K562 (cell line): ENCODE measurements around the gene MED22. TPM values are rescaled to one million over a fixed set of nuclear protein-coding genes. Genes with fewer than 3 reads are reported as not detected.
A peak's percentile ranks its signal among the peaks of the same experiment; 100 is the strongest.

Experiments
- ATAC-seq: fragments of 200-7000 bp; cut with Tn5 transposase; 3 replicates; pipeline ENCODE4 v1.9.1; 2020; ENCODE audit warnings: moderate library complexity
- BruUV-seq: library from RNA; stranded (reverse); fragments of 400-500 nt; replicated peaks from 2 replicates; lab custom pipeline; 2021; lab: Mats Ljungman, UMichigan
- CTCF ChIA-PET: fragments of 300-600 bp; formaldehyde crosslinking; extraction: SDS; loops from one replicate; lab custom pipeline; 2021; ENCODE audit warnings: low intra/inter-chr PET ratio; lab: Yijun Ruan, JAX
- POLR2A ChIA-PET: fragments of 300-600, 350-650 bp; sonication (Branson Sonifier 250); formaldehyde crosslinking; extraction: SDS; loops from one replicate; lab custom pipeline; 2021; ENCODE audit warnings: antibody characterized with exemption, inconsistent platforms; lab: Yijun Ruan, JAX
- DNase-seq, 4 experiments: peaks; one replicate each; pipeline versions ENCODE4 v3.0.0 to v3.0.0-alpha.2; 2011 to 2018; ENCODE audit warnings: low spot score in 3 of 4, mixed read lengths in 3 of 4; ENCODE audit errors: extremely low read depth in 1 of 4
- FAIRE-seq: peaks from 2 replicates; lab custom pipeline; 2011; peaks lifted over from hg19 to GRCh38; lab: Jason Lieb, UNC
- H2AFZ ChIP-seq: 2 replicates; pipeline ENCODE4 v1.6.0; 2011; ENCODE audit warnings: low read depth, low read length, control low read depth, inconsistent platforms
- H3K27ac ChIP-seq: fragments of 200-600 bp; 3 replicates; pipeline ENCODE4 v1.8.0; 2011; ENCODE audit warnings: low read depth, mild to moderate bottlenecking, control low read depth, inconsistent platforms, low read length, moderate library complexity, mixed read lengths; ENCODE audit errors: extremely low read depth
- H3K27me3 ChIP-seq, 2 experiments: fragments of 300-600 bp in 1 of 2; 2 replicates in 1 of 2; 3 replicates in 1 of 2; pipeline versions ENCODE4 v1.6.0 to v1.8.0; 2011; ENCODE audit warnings: inconsistent platforms in 2 of 2, low read length in 2 of 2, mild to moderate bottlenecking in 1 of 2, mixed read lengths in 1 of 2, moderate library complexity in 1 of 2; ENCODE audit not compliant: control insufficient read depth in 2 of 2, insufficient read depth in 2 of 2
- H3K36me3 ChIP-seq: fragments of 300-600 bp; 3 replicates; pipeline ENCODE4 v1.8.0; 2011; ENCODE audit warnings: mild to moderate bottlenecking, low read length, inconsistent platforms; ENCODE audit not compliant: control insufficient read depth, insufficient read depth
- H3K4me1 ChIP-seq, 2 experiments: fragments of 200-600 bp in 1 of 2; replicated peaks in 1 of 2; 2 replicates in 1 of 2; 3 replicates in 1 of 2; pipeline versions ENCODE4 v1.5.1 to v1.8.0; 2011; ENCODE audit warnings: inconsistent platforms in 2 of 2, low read length in 2 of 2, mild to moderate bottlenecking in 1 of 2, mixed read lengths in 1 of 2, moderate library complexity in 1 of 2; ENCODE audit not compliant: control insufficient read depth in 2 of 2, insufficient read depth in 2 of 2
- H3K4me2 ChIP-seq: 2 replicates; pipeline ENCODE4 v1.6.1; 2011; ENCODE audit warnings: low read length, control low read depth, inconsistent platforms, mixed read lengths; ENCODE audit not compliant: insufficient read depth
- H3K4me3 ChIP-seq: fragments of 200-600 bp; sonication (generic), shearing (Covaris generic); 2 replicates; pipeline ENCODE4 v1.5.1; 2016; ENCODE audit warnings: control low read depth, inconsistent platforms
- H3K79me2 ChIP-seq: fragments of 200-600 bp; 3 replicates; pipeline ENCODE4 v1.8.0; 2011; ENCODE audit warnings: low read length, inconsistent platforms; ENCODE audit not compliant: control insufficient read depth, insufficient read depth
- H3K9ac ChIP-seq, 2 experiments: 2 replicates each; pipeline versions ENCODE4 v1.6.0 to v1.6.1; 2011; ENCODE audit warnings: low read depth in 2 of 2, low read length in 2 of 2, control low read depth in 1 of 2, inconsistent platforms in 1 of 2, mild to moderate bottlenecking in 1 of 2, mixed read lengths in 1 of 2; ENCODE audit not compliant: insufficient read depth in 1 of 2
- H3K9me1 ChIP-seq: one replicate; pipeline ENCODE4 v1.6.0; 2011; ENCODE audit warnings: inconsistent platforms, mild to moderate bottlenecking, low read length, moderate library complexity; ENCODE audit not compliant: control insufficient read depth, insufficient read depth
- H3K9me3 ChIP-seq: replicated peaks from 2 replicates; pipeline ENCODE4 v1.5.1; 2011; ENCODE audit warnings: low read depth, low read length, inconsistent platforms; ENCODE audit not compliant: control insufficient read depth, insufficient read depth
- H4K20me1 ChIP-seq: replicated peaks from 2 replicates; pipeline ENCODE4 v1.6.1; 2011; ENCODE audit warnings: low read length, inconsistent platforms, mixed read lengths; ENCODE audit not compliant: control insufficient read depth, insufficient read depth
- ARID2 ChIP-seq: fragments of 450-650 bp; IDR thresholded peaks from 2 replicates; pipeline ENCODE4 v1.6.1; 2017; ENCODE audit warnings: antibody characterized with exemption, mild to moderate bottlenecking
- CBFB ChIP-seq: sonication (generic); formaldehyde crosslinking; IDR thresholded peaks from 2 replicates; pipeline ENCODE4 v1.4.0; 2020; ENCODE audit warnings: mild to moderate bottlenecking, missing genetic modification reagents
- DMBX1 ChIP-seq: fragments of 250-450 bp; sonication (Bioruptor Pico); IDR thresholded peaks from 2 replicates; pipeline ENCODE4 v1.8.0; 2022; ENCODE audit warnings: inconsistent platforms, mild to moderate bottlenecking, moderate library complexity, borderline replicate concordance
- EGR1 ChIP-seq: fragments of 450-650 bp; conservative IDR thresholded peaks from 2 replicates; pipeline ENCODE4 v1.6.1; 2017; ENCODE audit warnings: mild to moderate bottlenecking
- HMG20B ChIP-seq: fragments of 250-450 bp; sonication (Bioruptor Pico); IDR thresholded peaks from 2 replicates; pipeline ENCODE4 v1.5.0; 2021; ENCODE audit warnings: mild to moderate bottlenecking
- LARP7 ChIP-seq: fragments of 450-650 bp; IDR thresholded peaks from 2 replicates; pipeline ENCODE4 v1.6.1; 2016
- MAZ ChIP-seq, 2 experiments: fragments of 450-650 bp in 1 of 2; sonication (generic) in 1 of 2; formaldehyde crosslinking; IDR thresholded peaks in 1 of 2; conservative IDR thresholded peaks in 1 of 2; 2 replicates each; pipeline versions ENCODE4 v1.4.0 to v1.5.0; 2020; ENCODE audit warnings: mild to moderate bottlenecking in 1 of 2, missing genetic modification reagents in 1 of 2
- RB1 ChIP-seq: fragments of 450-650 bp; IDR thresholded peaks from 2 replicates; pipeline ENCODE4 v1.6.1; 2017; ENCODE audit warnings: low read depth, mild to moderate bottlenecking
- STAG1 ChIP-seq: sonication (generic); formaldehyde crosslinking; IDR thresholded peaks from 2 replicates; pipeline ENCODE4 v1.5.0; 2020; ENCODE audit warnings: missing genetic modification reagents, borderline replicate concordance
- ZNF354B ChIP-seq: fragments of 250-450 bp; sonication (Bioruptor Pico); IDR thresholded peaks from 2 replicates; pipeline ENCODE4 v1.4.0; 2020
- ZNF586 ChIP-seq: fragments of 450-650 bp; formaldehyde crosslinking; conservative IDR thresholded peaks from 2 replicates; pipeline ENCODE4 v1.4.0; 2020; ENCODE audit warnings: mild to moderate bottlenecking, moderate library complexity
- ZNF707 ChIP-seq: fragments of 250-450 bp; sonication (Bioruptor Pico); conservative IDR thresholded peaks from 2 replicates; pipeline ENCODE4 v1.8.0; 2022; ENCODE audit warnings: inconsistent platforms, mild to moderate bottlenecking, moderate library complexity
- WGBS: fragments of 100-300 bp; shearing (Covaris generic); methylation state at CpG from one replicate; pipeline ENCODE4 v1.1.6; 2016; ENCODE audit warnings: low coverage, mixed read lengths; ENCODE audit not compliant: insufficient coverage; ENCODE audit errors: missing lambda C conversion rate; 5-methylcytosine and 5-hydroxymethylcytosine counted together
- in situ Hi-C: fragments of 300-500 bp; cut with MboI; formaldehyde crosslinking; loops from 4 replicates; pipeline ENCODE4 v1.15.0; 2018; ENCODE audit warnings: inconsistent platforms, mixed read lengths
- intact Hi-C: fragments of 100-400 bp; cut with micrococcal nuclease; formaldehyde crosslinking; loops from 2 replicates; pipeline ENCODE4 v1.14.2; 2022
- polyA plus RNA-seq, 8 experiments: library from polyadenylated mRNA; depleted of rRNA in 4 of 8; stranded (reverse) in 5 of 8; unstranded in 3 of 8; fragments of >200 nt; fragmentation: Nextera tagmentation in 2 of 8; fragmentation: Illumina TruSeq in 1 of 8; extraction: Ambion mirVana in 2 of 8; extraction: Trizol in 1 of 8; gene quantifications; 2 replicates each; pipeline versions ENCODE4 v1.2.1 to v1.2.3, GENCODE V29; 2011 to 2014; ENCODE audit warnings: inconsistent platforms in 1 of 8, missing spikeins in 1 of 8
- total RNA-seq, 7 experiments: library from RNA; depleted of rRNA in 6 of 7; stranded (reverse); fragments of >200 nt in 6 of 7; fragmentation: Illumina TruSeq in 2 of 7; extraction: Trizol in 2 of 7; gene quantifications; 2 replicates each; pipeline versions ENCODE4 v1.2.1 to v1.2.3, GENCODE V29; 2011 to 2021; ENCODE audit warnings: low replicate concordance in 1 of 7
- TF ChIP-seq, protein P1 (sequence below): IDR thresholded peaks from 2 replicates; pipeline ENCODE4 v1.6.1; 2014; ENCODE audit warnings: antibody characterized with exemption
- TF ChIP-seq, protein P2 (sequence below): fragments of 250-450 bp; sonication (Bioruptor Pico); IDR thresholded peaks from 2 replicates; pipeline ENCODE4 v1.5.0; 2021; ENCODE audit warnings: mild to moderate bottlenecking, borderline replicate concordance

The MED22 gene
- total and polyA plus RNA-seq, 9 of the 15 experiments (the other 6 are each of a cell fraction or from before 2014, with no cell fraction given): 0.73 to 35.6 (median 22.3) TPM

DNA sequence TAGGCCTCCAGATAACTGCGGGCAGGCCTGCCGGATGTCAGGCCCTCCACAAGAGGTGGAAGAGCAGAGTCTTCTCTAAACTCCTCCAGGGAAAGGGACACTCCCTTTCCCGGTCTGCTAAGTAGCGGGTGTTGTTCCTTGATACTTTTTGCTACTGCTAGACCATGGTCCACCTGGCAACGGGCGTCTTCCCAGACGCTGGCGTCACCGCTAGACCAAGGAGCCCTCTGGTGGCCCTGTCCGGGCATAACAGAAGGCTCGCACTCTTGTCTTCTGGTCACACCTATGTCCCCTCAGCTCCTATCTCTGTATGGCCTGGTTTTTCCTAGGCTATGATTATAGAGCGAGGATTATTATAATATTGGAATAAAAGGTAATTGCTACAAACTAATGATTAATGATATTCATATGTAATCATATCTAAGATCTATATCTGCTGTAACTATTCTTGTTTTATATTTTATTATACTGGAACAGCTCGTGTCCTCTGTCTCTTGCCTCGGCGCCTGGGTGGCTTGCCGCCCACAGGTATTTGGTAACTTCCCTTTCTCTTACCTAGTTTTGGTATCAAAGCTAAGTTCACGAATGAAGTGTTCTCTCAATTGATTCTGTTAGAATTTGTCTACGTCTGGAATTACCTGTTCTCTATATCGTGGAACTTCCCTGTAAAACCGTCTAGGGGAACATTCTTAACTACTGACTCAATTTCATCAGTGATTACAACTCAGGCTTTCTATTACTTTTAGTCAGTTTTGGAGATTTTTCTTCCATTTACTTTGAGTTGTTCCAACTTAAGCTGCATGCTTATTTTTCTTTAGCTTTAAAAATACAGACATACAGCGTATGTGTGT lies 18.4 kb downstream of the MED22 start (continued):
- TF ChIP-seq MAZ (CRISPR knock-in tag; conservative IDR thresholded peaks at IDR 0.05 in 1 of 2, IDR thresholded peaks at IDR 0.05 in 1 of 2) (peak in 1 of 2 experiments; percentile 55; a peak in 2 of 4 replicates), RB1 (peak; percentile 34; the same call in 1 of the 2 replicates), ARID2 (peak; percentile 69), STAG1 (CRISPR knock-in tag) (peak; percentile 77; the same call in 1 of the 2 replicates), EGR1 (0 out of 2 replicates have a peak, but pooled peaks have one; percentile 11)

DNA sequence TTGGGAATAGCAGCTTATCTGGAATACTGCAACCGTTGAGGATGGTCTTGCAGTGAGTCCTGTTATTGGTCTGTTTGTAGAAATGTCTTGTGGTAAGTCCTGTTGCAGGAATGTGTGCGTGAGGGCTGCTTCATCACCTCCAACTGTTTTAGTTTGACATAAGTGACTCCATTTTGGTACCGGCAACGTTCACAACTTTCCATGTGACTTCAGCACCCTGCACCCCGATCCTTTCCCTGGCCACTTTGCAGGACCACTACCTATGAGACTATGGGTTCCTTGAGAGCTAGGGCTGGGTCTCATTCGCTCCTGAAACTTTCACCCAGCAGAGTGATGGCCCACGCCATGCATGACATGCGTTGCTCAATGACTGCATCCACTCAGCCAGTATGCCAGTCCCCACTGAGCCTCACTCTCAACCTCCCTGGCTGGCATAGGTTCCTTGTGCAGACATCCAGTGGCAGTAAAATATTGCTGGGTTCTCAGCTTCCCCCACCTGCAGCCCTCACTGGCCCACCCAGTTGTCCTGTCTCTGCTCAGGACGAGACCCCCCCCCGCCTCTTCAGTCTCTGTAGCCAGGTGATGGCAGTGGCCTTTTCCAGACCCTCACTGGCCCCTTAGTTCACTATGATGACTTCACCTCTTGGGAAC lies 20.0 kb downstream of the MED22 start:
- no TSS peak for BruUV-seq
- H3K4me1 ChIP-seq: peaks cover 0 to 19% of the 10 kb centered on the region in 2 experiments; a peak in 2 of 5 replicates
- peaks cover 33% of the 10 kb centered on the region for H3K36me3 ChIP-seq
- in situ Hi-C loops (no loop called here), intact Hi-C loops (loop anchor here (10.0 kb wide), 1 partner anchor 53 kb away; the partner anchor contains the start of gene ABO)
- no peak overlapping the region for H2AFZ ChIP-seq
- peak; percentile 19 for FAIRE-seq
- DNase-seq: no peak
- WGBS: 62% methylated on average over 10 of the region's 10 CpGs
- ChIA-PET CTCF (interaction anchor here (0.7 to 4.0 kb wide), 3 partner anchors 57 to 180 kb away, joined by 3 to 31 read pairs (median 4); no protein-coding TSS in a partner anchor), POLR2A (interaction anchor here (0.6 kb wide), 1 partner anchor 55 kb away, joined by 4 read pairs; no protein-coding TSS in a partner anchor)
- peaks cover 5% of the 10 kb centered on the region for H3K9me3 ChIP-seq
- H3K4me3 ChIP-seq: no peak overlapping the region
- H3K27ac ChIP-seq: no peak overlapping the region
- H3K27me3 ChIP-seq: peaks cover 0 to 8% of the 10 kb centered on the region in 2 experiments; a peak in 1 of 5 replicates
- H3K4me2 ChIP-seq: no peak overlapping the region
- peaks cover 3% of the 10 kb centered on the region; the same call in 2 of the 3 replicates for H3K79me2 ChIP-seq
- no peak overlapping the region for H3K9ac ChIP-seq
- ATAC-seq: no peak
- H3K9me1 ChIP-seq: no peaks in the 10 kb centered on the region
- no peaks in the 10 kb centered on the region for H4K20me1 ChIP-seq
- TF ChIP-seq, protein P1, sequence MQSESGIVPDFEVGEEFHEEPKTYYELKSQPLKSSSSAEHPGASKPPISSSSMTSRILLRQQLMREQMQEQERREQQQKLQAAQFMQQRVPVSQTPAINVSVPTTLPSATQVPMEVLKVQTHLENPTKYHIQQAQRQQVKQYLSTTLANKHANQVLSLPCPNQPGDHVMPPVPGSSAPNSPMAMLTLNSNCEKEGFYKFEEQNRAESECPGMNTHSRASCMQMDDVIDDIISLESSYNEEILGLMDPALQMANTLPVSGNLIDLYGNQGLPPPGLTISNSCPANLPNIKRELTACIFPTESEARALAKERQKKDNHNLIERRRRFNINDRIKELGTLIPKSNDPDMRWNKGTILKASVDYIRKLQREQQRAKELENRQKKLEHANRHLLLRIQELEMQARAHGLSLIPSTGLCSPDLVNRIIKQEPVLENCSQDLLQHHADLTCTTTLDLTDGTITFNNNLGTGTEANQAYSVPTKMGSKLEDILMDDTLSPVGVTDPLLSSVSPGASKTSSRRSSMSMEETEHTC: no peak
- no peak for TF ChIP-seq ZNF707 (CRISPR knock-in tag)
- TF ChIP-seq LARP7: no peak
- no peak for TF ChIP-seq HMG20B (CRISPR knock-in tag)
- TF ChIP-seq CBFB: no peak
- no peak for TF ChIP-seq ZNF354B
- TF ChIP-seq ZNF586 (CRISPR knock-in tag): no peak
- TF ChIP-seq DMBX1 (CRISPR knock-in tag): peak; percentile 21; the same call in 1 of the 2 replicates
- TF ChIP-seq, protein P2, sequence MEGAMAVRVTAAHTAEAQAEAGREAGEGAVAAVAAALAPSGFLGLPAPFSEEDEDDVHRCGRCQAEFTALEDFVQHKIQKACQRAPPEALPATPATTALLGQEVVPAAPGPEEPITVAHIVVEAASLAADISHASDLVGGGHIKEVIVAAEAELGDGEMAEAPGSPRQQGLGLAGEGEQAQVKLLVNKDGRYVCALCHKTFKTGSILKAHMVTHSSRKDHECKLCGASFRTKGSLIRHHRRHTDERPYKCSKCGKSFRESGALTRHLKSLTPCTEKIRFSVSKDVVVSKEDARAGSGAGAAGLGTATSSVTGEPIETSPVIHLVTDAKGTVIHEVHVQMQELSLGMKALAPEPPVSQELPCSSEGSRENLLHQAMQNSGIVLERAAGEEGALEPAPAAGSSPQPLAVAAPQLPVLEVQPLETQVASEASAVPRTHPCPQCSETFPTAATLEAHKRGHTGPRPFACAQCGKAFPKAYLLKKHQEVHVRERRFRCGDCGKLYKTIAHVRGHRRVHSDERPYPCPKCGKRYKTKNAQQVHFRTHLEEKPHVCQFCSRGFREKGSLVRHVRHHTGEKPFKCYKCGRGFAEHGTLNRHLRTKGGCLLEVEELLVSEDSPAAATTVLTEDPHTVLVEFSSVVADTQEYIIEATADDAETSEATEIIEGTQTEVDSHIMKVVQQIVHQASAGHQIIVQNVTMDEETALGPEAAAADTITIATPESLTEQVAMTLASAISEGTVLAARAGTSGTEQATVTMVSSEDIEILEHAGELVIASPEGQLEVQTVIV (CRISPR knock-in tag): no peak
